H1 (cell line): Measurements from ENCODE around the gene IRF2BP1. TPM values are rescaled to one million over a fixed set of nuclear protein-coding genes. Genes with fewer than 3 reads are reported as not detected.

ENCODE experiments used
- CTCF ChIA-PET: fragments of 300-600 bp; sonication (Branson Sonifier 250); formaldehyde crosslinking; loops from one replicate; lab custom pipeline; 2021; ENCODE audit not compliant: partially characterized antibody; lab: Charles Lee
- POLR2A ChIA-PET: fragments of 300-600 bp; sonication (Branson Sonifier 250); formaldehyde crosslinking; loops from one replicate; lab custom pipeline; 2021; ENCODE audit warnings: inconsistent platforms; ENCODE audit not compliant: partially characterized antibody; lab: Charles Lee
- DNase-seq, 2 experiments: peaks; one replicate each; pipeline versions ENCODE4 v3.0.0 to v3.0.0-alpha.2; 2010 to 2022; ENCODE audit warnings: low spot score in 2 of 2, low read depth in 1 of 2, mixed read lengths in 1 of 2
- FAIRE-seq: peaks from 2 replicates; lab custom pipeline; 2011; peaks lifted over from hg19 to GRCh38; lab: Jason Lieb, UNC
- H2AFZ ChIP-seq: 2 replicates; pipeline ENCODE4 v1.8.1; 2012; ENCODE audit warnings: low read length, inconsistent platforms
- H2AK5ac ChIP-seq: 2 replicates; pipeline ENCODE4 v1.6.1; 2013; ENCODE audit warnings: low read depth, low read length
- H2BK120ac ChIP-seq: replicated peaks from 2 replicates; pipeline ENCODE3; 2013; ENCODE audit warnings: low read depth, low read length, inconsistent platforms
- H2BK12ac ChIP-seq: 2 replicates; pipeline ENCODE4 v1.6.1; 2013; ENCODE audit warnings: low read depth, low read length
- H2BK15ac ChIP-seq: 2 replicates; pipeline ENCODE4 v1.6.1; 2013; ENCODE audit warnings: low read length
- H2BK20ac ChIP-seq: 2 replicates; pipeline ENCODE4 v1.6.1; 2013; ENCODE audit warnings: low read length
- H2BK5ac ChIP-seq: 2 replicates; pipeline ENCODE4 v1.6.1; 2013; ENCODE audit warnings: low read depth, low read length
- H3K14ac ChIP-seq: 2 replicates; pipeline ENCODE4 v1.6.1; 2013; ENCODE audit warnings: inconsistent platforms; ENCODE audit not compliant: insufficient read length
- H3K18ac ChIP-seq: 2 replicates; pipeline ENCODE4 v1.6.1; 2013; ENCODE audit warnings: low read length; ENCODE audit errors: extremely low read depth
- H3K23ac ChIP-seq: 2 replicates; pipeline ENCODE4 v1.6.1; 2013; ENCODE audit warnings: inconsistent platforms; ENCODE audit not compliant: insufficient read length
- H3K23me2 ChIP-seq: 2 replicates; pipeline ENCODE4 v1.6.1; 2013; ENCODE audit warnings: low read depth, low read length
- H3K27ac ChIP-seq: 2 replicates; pipeline ENCODE4 v1.6.1; 2011; ENCODE audit warnings: low read depth, low read length, inconsistent platforms
- H3K27me3 ChIP-seq, 4 experiments: replicated peaks in 1 of 4; 1 replicate in 1 of 4; 2 replicates in 3 of 4; pipeline versions ENCODE4 v1.6.1 to v1.8.1; 2011 to 2013; ENCODE audit warnings: low read length in 3 of 4, mild to moderate bottlenecking in 3 of 4, inconsistent platforms in 2 of 4, mixed read lengths in 2 of 4, moderate library complexity in 1 of 4; ENCODE audit not compliant: control insufficient read depth in 3 of 4, insufficient read depth in 3 of 4; ENCODE audit errors: extremely low read depth in 1 of 4
- H3K36me3 ChIP-seq, 4 experiments: 2 replicates each; pipeline versions ENCODE4 v1.6.1 to v1.8.1; 2011 to 2013; ENCODE audit warnings: mild to moderate bottlenecking in 4 of 4, low read length in 3 of 4, moderate library complexity in 2 of 4, control low read depth in 1 of 4, inconsistent platforms in 1 of 4; ENCODE audit not compliant: insufficient read depth in 4 of 4, control insufficient read depth in 2 of 4
- H3K4ac ChIP-seq: replicated peaks from 2 replicates; pipeline ENCODE3; 2013; ENCODE audit warnings: low read length, low read depth, mixed read lengths, inconsistent platforms; ENCODE audit not compliant: insufficient read length
- H3K4me1 ChIP-seq, 4 experiments: replicated peaks in 1 of 4; 1 replicate in 1 of 4; 2 replicates in 3 of 4; pipeline versions ENCODE4 v1.6.1 to v1.8.1; 2011 to 2013; ENCODE audit warnings: low read length in 3 of 4, inconsistent platforms in 2 of 4, mixed read lengths in 1 of 4; ENCODE audit not compliant: insufficient read depth in 4 of 4, control insufficient read depth in 3 of 4
- H3K4me2 ChIP-seq, 2 experiments: 2 replicates each; pipeline versions ENCODE4 v1.6.1 to v1.8.1; 2011 to 2013; ENCODE audit warnings: low read depth in 2 of 2, low read length in 2 of 2, control low read depth in 1 of 2, inconsistent platforms in 1 of 2, mild to moderate bottlenecking in 1 of 2; ENCODE audit not compliant: insufficient read depth in 1 of 2
- H3K4me3 ChIP-seq, 4 experiments: fragments of 200-600, 300-600 bp in 1 of 4; sonication (generic), shearing (Covaris generic), sonication (Bioruptor Twin) in 1 of 4; 2 replicates each; pipeline versions ENCODE4 v1.5.1 to v1.8.1; 2011 to 2016; ENCODE audit warnings: low read length in 4 of 4, low read depth in 3 of 4, control low read depth in 2 of 4, inconsistent platforms in 2 of 4, mild to moderate bottlenecking in 2 of 4, mixed read lengths in 1 of 4, moderate library complexity in 1 of 4; ENCODE audit not compliant: insufficient read depth in 2 of 4; ENCODE audit errors: extremely low read depth in 1 of 4
- H3K56ac ChIP-seq: replicated peaks from 2 replicates; pipeline ENCODE3; 2013; ENCODE audit warnings: low read depth, mild to moderate bottlenecking, mixed read lengths, low read length, inconsistent platforms; ENCODE audit not compliant: insufficient read length
- H3K79me1 ChIP-seq: 2 replicates; pipeline ENCODE4 v1.6.1; 2013; ENCODE audit warnings: low read depth, low read length, control low read depth
- H3K79me2 ChIP-seq, 2 experiments: 2 replicates each; pipeline versions ENCODE4 v1.6.1 to v1.8.1; 2012 to 2013; ENCODE audit warnings: low read length in 2 of 2, mild to moderate bottlenecking in 2 of 2, inconsistent platforms in 1 of 2; ENCODE audit not compliant: insufficient read depth in 2 of 2, control insufficient read depth in 1 of 2
- H3K9ac ChIP-seq, 4 experiments: replicated peaks in 1 of 4; 1 replicate in 1 of 4; 2 replicates in 3 of 4; pipeline versions ENCODE4 v1.6.1 to v1.8.1; 2011 to 2013; ENCODE audit warnings: low read depth in 3 of 4, low read length in 3 of 4, control low read depth in 2 of 4, mild to moderate bottlenecking in 2 of 4, moderate library complexity in 2 of 4, inconsistent platforms in 1 of 4; ENCODE audit errors: extremely low read depth in 1 of 4
- H3K9me3 ChIP-seq, 2 experiments: 2 replicates each; pipeline versions ENCODE4 v1.6.1 to v1.8.1; 2012 to 2013; ENCODE audit warnings: mild to moderate bottlenecking in 2 of 2, moderate library complexity in 2 of 2, control low read depth in 1 of 2, inconsistent platforms in 1 of 2, low read depth in 1 of 2, low read length in 1 of 2, mixed read lengths in 1 of 2; ENCODE audit not compliant: insufficient read depth in 2 of 2
- H4K20me1 ChIP-seq, 2 experiments: replicated peaks in 1 of 2; 2 replicates each; pipeline versions ENCODE3 to v1.8.1; 2011 to 2013; ENCODE audit warnings: inconsistent platforms in 2 of 2, low read length in 2 of 2, mild to moderate bottlenecking in 1 of 2; ENCODE audit not compliant: insufficient read depth in 2 of 2, control insufficient read depth in 1 of 2
- H4K5ac ChIP-seq: 2 replicates; pipeline ENCODE4 v1.6.1; 2013; ENCODE audit warnings: low read length, low read depth, mixed read lengths, inconsistent platforms; ENCODE audit not compliant: insufficient read length
- H4K8ac ChIP-seq: 2 replicates; pipeline ENCODE4 v1.8.0; 2013; ENCODE audit warnings: mild to moderate bottlenecking, moderate library complexity, low read length, inconsistent platforms; ENCODE audit not compliant: insufficient read depth; ENCODE audit errors: extremely low read depth
- H4K91ac ChIP-seq: replicated peaks from 2 replicates; pipeline ENCODE3; 2013; ENCODE audit warnings: low read length, mixed read lengths, inconsistent platforms; ENCODE audit not compliant: insufficient read length
- ASH2L ChIP-seq: fragments of 200-600, 300-600 bp; sonication (generic); IDR thresholded peaks from one replicate; pipeline ENCODE4 v1.7.1; 2017; ENCODE audit warnings: low read length
- CHD2 ChIP-seq: IDR thresholded peaks from 2 replicates; pipeline ENCODE4 v1.6.1; 2012; ENCODE audit warnings: low read length, improper control_type of control experiment
- EP300 ChIP-seq, 2 experiments: IDR thresholded peaks; 1 replicate in 1 of 2; 2 replicates in 1 of 2; pipeline ENCODE4 v1.6.1; 2011 to 2012; ENCODE audit warnings: low read depth in 2 of 2, low read length in 2 of 2, mild to moderate bottlenecking in 2 of 2, borderline replicate concordance in 1 of 2, inconsistent platforms in 1 of 2, moderate library complexity in 1 of 2
- WGBS, 2 experiments: shearing (Covaris generic) in 1 of 2; methylation state at CpG; one replicate each; pipeline versions ENCODE4 v1.1.6 to v1.1.7; 2013 to 2015; ENCODE audit warnings: low lambda C conversion rate in 2 of 2, mixed read lengths in 2 of 2, inconsistent platforms in 1 of 2, low coverage in 1 of 2, missing lambda C conversion rate in 1 of 2; ENCODE audit not compliant: insufficient replicate concordance in 2 of 2, insufficient coverage in 1 of 2, insufficient read length in 1 of 2; ENCODE audit errors: extremely low coverage in 1 of 2, missing lambda C conversion rate in 1 of 2; 5-methylcytosine and 5-hydroxymethylcytosine counted together
- polyA plus RNA-seq, 7 experiments: library from polyadenylated mRNA; depleted of rRNA in 3 of 7; stranded (reverse) in 5 of 7; unstranded in 2 of 7; fragments of >200 nt in 5 of 7; fragments of 200-250 nt in 2 of 7; gene quantifications; 1 replicate in 5 of 7; 2 replicates in 1 of 7; 4 replicates in 1 of 7; pipeline versions ENCODE4 v1.2.1 to v1.2.3, GENCODE V29; 2011 to 2013; ENCODE audit warnings: missing spikeins in 2 of 7, mixed read lengths in 2 of 7
- total RNA-seq: library from RNA; stranded (reverse); fragmentation: NEBNext Ultra II Directional; extraction: Animal tissue kit (Norgen Biotek cat#: 25700); gene quantifications from 2 replicates; pipeline ENCODE4 v1.2.1, GENCODE V29; 2021

The IRF2BP1 gene
- total and polyA plus RNA-seq, 2 of the 8 experiments (the other 6 are each of a cell fraction or from before 2014, with no cell fraction given) = 12.1 to 24.4 TPM

- POLR2A ChIA-PET = interaction anchor here (0.8 to 1.1 kb wide), 2 partner anchors 26 to 40 kb away, joined by 3 read pairs; no protein-coding TSS in a partner anchor
These were observed 47.8 kb upstream of the IRF2BP1 start for GRCh38 chr19:45933759-45934158.

More at GRCh38 chr19:45933759-45934158, 47.8 kb upstream of the IRF2BP1 start:
- H4K20me1 ChIP-seq = peaks cover 0 to 2% of the 10 kb centered on the region in 2 experiments
- no peak overlapping the region for H2BK12ac ChIP-seq
- H3K79me1 ChIP-seq = no peaks in the 10 kb centered on the region
- peaks cover 0 to 3% (median 0%) of the 10 kb centered on the region in 4 experiments; a peak in 2 of 7 replicates for H3K4me1 ChIP-seq
- H3K23ac ChIP-seq = no peak overlapping the region
- H4K5ac ChIP-seq = no peak overlapping the region
- H4K8ac ChIP-seq = no peak overlapping the region
- no peaks in the 10 kb centered on the region for H3K79me2 ChIP-seq
- no peak overlapping the region for H2BK120ac ChIP-seq
- no peak overlapping the region for H3K14ac ChIP-seq
- no peaks in the 10 kb centered on the region for H3K9me3 ChIP-seq
- H4K91ac ChIP-seq = no peak overlapping the region
- TF ChIP-seq CHD2 (no peak), ASH2L (no peak), EP300 (IDR thresholded peaks at IDR 0.05; ENCODE audit: borderline replicate concordance in 1 of 2, low read depth in 2 of 2, low read length in 2 of 2) (no peak)
- 95% methylated on average over 7 of the region's 9 CpGs; no CpG with 5 or more reads in 1 of the 2 experiments for WGBS, 2 experiments
- H3K18ac ChIP-seq = no peak overlapping the region
- H2BK20ac ChIP-seq = no peak overlapping the region
- FAIRE-seq (no peak), DNase-seq (no peak)
- H3K4ac ChIP-seq = no peak overlapping the region
- H3K56ac ChIP-seq = no peak overlapping the region
- H3K23me2 ChIP-seq = no peaks in the 10 kb centered on the region
- peaks cover 1 to 11% (median 4%) of the 10 kb centered on the region in 4 experiments; a peak in 5 of 7 replicates for H3K27me3 ChIP-seq
- H3K4me3 ChIP-seq = no peak overlapping the region
- H2AFZ ChIP-seq = no peak overlapping the region
- no peak overlapping the region for H3K9ac ChIP-seq
- H3K36me3 ChIP-seq = no peaks in the 10 kb centered on the region; a peak in 1 of 8 replicates
- no peak overlapping the region for H3K27ac ChIP-seq
- no peak overlapping the region for H3K4me2 ChIP-seq
- no peak overlapping the region for H2BK15ac ChIP-seq
- no peak overlapping the region for H2BK5ac ChIP-seq
- no peak overlapping the region for H2AK5ac ChIP-seq
- CTCF ChIA-PET = interaction anchor here (1.2 to 2.1 kb wide), 2 partner anchors 14 to 144 kb away, joined by 3 to 5 read pairs; no protein-coding TSS in a partner anchor
